Muscle layer of duodenum (tissue), 2 donors: ENCODE data around the gene ARMC9.
A peak's percentile ranks its signal among the peaks of the same experiment; 100 is the strongest.

Experiments used
- H3K27ac ChIP-seq: one replicate; pipeline ENCODE4 v1.7.0; 2013; ENCODE audit warnings: mild to moderate bottlenecking, low read length
- H3K27me3 ChIP-seq: one replicate; pipeline ENCODE4 v1.7.0; 2013; ENCODE audit warnings: low read depth, mild to moderate bottlenecking, control low read depth, low read length
- H3K36me3 ChIP-seq, 2 donors: one replicate each; pipeline ENCODE4 v1.7.0; 2013; ENCODE audit warnings: low read length in 2 of 2, control low read depth in 1 of 2, mild to moderate bottlenecking in 1 of 2; ENCODE audit not compliant: insufficient read depth in 2 of 2, control insufficient read depth in 1 of 2
- H3K4me1 ChIP-seq, 2 donors: one replicate each; pipeline ENCODE4 v1.7.0; 2013; ENCODE audit warnings: low read length in 2 of 2, mild to moderate bottlenecking in 2 of 2, control low read depth in 1 of 2, moderate library complexity in 1 of 2; ENCODE audit not compliant: insufficient read depth in 2 of 2, control insufficient read depth in 1 of 2
- H3K4me3 ChIP-seq, 2 donors: one replicate each; pipeline ENCODE4 v1.7.0; 2013; ENCODE audit warnings: low read length in 2 of 2, low read depth in 1 of 2, mild to moderate bottlenecking in 1 of 2
- H3K9me3 ChIP-seq, 2 donors: one replicate each; pipeline ENCODE4 v1.7.0; 2013; ENCODE audit warnings: low read length in 2 of 2, control low read depth in 1 of 2, mild to moderate bottlenecking in 1 of 2; ENCODE audit not compliant: control insufficient read depth in 1 of 2
- donor health status: healthy.

ARMC9 gene

GRCh38 chr2:231198291-231199173 lies at the start of gene ARMC9:
TSS of gene ARMC9 (plus strand) at chr2:231198631. CDS start at chr2:231206239, 7,608 bp downstream.
- Histone ChIP-seq H3K27ac (peak within 1 kb of the TSS; percentile 80), H3K4me3 (peak within 1 kb of the TSS; percentile 84 to 98), H3K9me3 (no peaks in the 10 kb centered on the region), H3K36me3 (no peaks in the 10 kb centered on the region), H3K4me1 (peaks cover 0 to 21% of the 10 kb centered on the region in 2 donors), H3K27me3 (no peaks in the 10 kb centered on the region)

- Histone ChIP-seq H3K4me1 (no peaks in the 10 kb centered on the region), H3K36me3 (peaks cover 20 to 27% of the 10 kb centered on the region in 2 donors), H3K27ac (no peak overlapping the region), H3K9me3 (no peaks in the 10 kb centered on the region), H3K4me3 (no peak overlapping the region), H3K27me3 (no peaks in the 10 kb centered on the region)
These were observed 45.5 kb upstream of the ARMC9 start for GRCh38 chr2:231152800-231153557.

- no peak overlapping the region for H3K4me3 ChIP-seq
These were observed 39.1 kb upstream of the ARMC9 start for GRCh38 chr2:231159306-231159705.

GRCh38 chr2:231160701-231161100 lies 37.7 kb upstream of the ARMC9 start:
- H3K4me3 ChIP-seq: no peak overlapping the region
- H3K36me3 ChIP-seq: peaks cover 12 to 25% of the 10 kb centered on the region in 2 donors
- H3K4me1 ChIP-seq: peaks cover 9 to 11% of the 10 kb centered on the region in 2 donors
- H3K27me3 ChIP-seq: no peaks in the 10 kb centered on the region
- peak overlapping the region; percentile 32 for H3K27ac ChIP-seq
- H3K9me3 ChIP-seq: no peaks in the 10 kb centered on the region

More at GRCh38 chr2:231159306-231159705, 39.1 kb upstream of the ARMC9 start:
- H3K4me1 ChIP-seq: peaks cover 9 to 11% of the 10 kb centered on the region in 2 donors
- peaks cover 8 to 32% of the 10 kb centered on the region in 2 donors for H3K36me3 ChIP-seq
- no peaks in the 10 kb centered on the region for H3K9me3 ChIP-seq
- no peak overlapping the region for H3K27ac ChIP-seq
- no peaks in the 10 kb centered on the region for H3K27me3 ChIP-seq

- Histone ChIP-seq H3K4me3 (no peak overlapping the region), H3K27me3 (no peaks in the 10 kb centered on the region), H3K4me1 (peaks cover 9 to 11% of the 10 kb centered on the region in 2 donors), H3K36me3 (peaks cover 18 to 32% of the 10 kb centered on the region in 2 donors), H3K27ac (peak overlapping the region; percentile 85), H3K9me3 (no peaks in the 10 kb centered on the region)
These were observed 37.1 kb upstream of the ARMC9 start for GRCh38 chr2:231161252-231161839.

- H3K4me1 ChIP-seq: peaks cover 9 to 11% of the 10 kb centered on the region in 2 donors
These were observed 36.5 kb upstream of the ARMC9 start for GRCh38 chr2:231161877-231162329.

GRCh38 chr2:231163011-231163410 lies 35.4 kb upstream of the ARMC9 start:
- Histone ChIP-seq H3K4me1 (peaks cover 9 to 11% of the 10 kb centered on the region in 2 donors), H3K27me3 (no peaks in the 10 kb centered on the region), H3K4me3 (no peak overlapping the region), H3K27ac (no peak overlapping the region), H3K9me3 (no peaks in the 10 kb centered on the region), H3K36me3 (peaks cover 31 to 41% of the 10 kb centered on the region in 2 donors)

More at GRCh38 chr2:231161877-231162329, 36.5 kb upstream of the ARMC9 start:
- no peaks in the 10 kb centered on the region for H3K9me3 ChIP-seq
- H3K36me3 ChIP-seq: peaks cover 23 to 35% of the 10 kb centered on the region in 2 donors
- H3K4me3 ChIP-seq: no peak overlapping the region
- peak overlapping the region; percentile 85 for H3K27ac ChIP-seq
- H3K27me3 ChIP-seq: no peaks in the 10 kb centered on the region

- H3K27ac ChIP-seq: no peak overlapping the region
These were observed 34.9 kb upstream of the ARMC9 start for GRCh38 chr2:231163414-231164095.

GRCh38 chr2:231167745-231168459 lies 30.5 kb upstream of the ARMC9 start:
- Histone ChIP-seq H3K36me3 (peaks cover 42 to 46% of the 10 kb centered on the region in 2 donors), H3K27ac (no peak overlapping the region), H3K9me3 (no peaks in the 10 kb centered on the region), H3K4me1 (no peaks in the 10 kb centered on the region), H3K4me3 (no peak overlapping the region), H3K27me3 (no peaks in the 10 kb centered on the region)

More at GRCh38 chr2:231163414-231164095, 34.9 kb upstream of the ARMC9 start:
- Histone ChIP-seq H3K4me3 (no peak overlapping the region), H3K36me3 (peaks cover 31 to 39% of the 10 kb centered on the region in 2 donors), H3K4me1 (peaks cover 9 to 11% of the 10 kb centered on the region in 2 donors), H3K9me3 (no peaks in the 10 kb centered on the region), H3K27me3 (no peaks in the 10 kb centered on the region)

- no peak overlapping the region for H3K4me3 ChIP-seq
- no peaks in the 10 kb centered on the region for H3K4me1 ChIP-seq
- H3K27ac ChIP-seq: no peak overlapping the region
- H3K27me3 ChIP-seq: no peaks in the 10 kb centered on the region
- H3K36me3 ChIP-seq: peaks cover 42 to 46% of the 10 kb centered on the region in 2 donors
- H3K9me3 ChIP-seq: no peaks in the 10 kb centered on the region
These were observed 29.8 kb upstream of the ARMC9 start for GRCh38 chr2:231168460-231169139.
